T-helper 1 cell treated with Interleukin-12 subunit alpha and Interleukin-12 subunit beta and Interleukin-4 antibody, amounts not matched to agents 30 μg/mL and 1 μg/mL, for 36 hours (primary cell): ENCODE data around the gene AURKAIP1.
"Not testable (repeated sequence)": the region's sequence is repeated elsewhere in the genome, so short reads cannot be mapped to it uniquely, and the experiment has no call there.

Experiments
- H3K27ac Mint-ChIP-seq: one replicate; pipeline ENCODE4 v1.8.0; 2021; ENCODE audit warnings: mild to moderate bottlenecking, mixed read lengths
- H3K27me3 Mint-ChIP-seq: one replicate; pipeline ENCODE4 v1.8.0; 2021; ENCODE audit warnings: low read depth, mixed read lengths
- H3K36me3 Mint-ChIP-seq: one replicate; pipeline ENCODE4 v1.8.0; 2021; ENCODE audit warnings: low read depth, mixed read lengths
- H3K4me1 Mint-ChIP-seq: one replicate; pipeline ENCODE4 v1.8.0; 2021; ENCODE audit warnings: low read depth, mixed read lengths
- H3K4me3 Mint-ChIP-seq: one replicate; pipeline ENCODE4 v1.8.0; 2021; ENCODE audit warnings: mild to moderate bottlenecking, moderate library complexity, mixed read lengths
- H3K9me3 Mint-ChIP-seq: one replicate; pipeline ENCODE4 v1.8.0; 2021; ENCODE audit warnings: mixed read lengths

The AURKAIP1 gene

GRCh38 chr1:1415751-1416150 is 40.7 kb upstream of the AURKAIP1 start:
- H3K27me3 Mint-ChIP-seq = peaks cover 4% of the 10 kb centered on the region
- no peaks in the 10 kb centered on the region for H3K9me3 Mint-ChIP-seq
- no peak overlapping the region for H3K4me3 Mint-ChIP-seq
- no peak overlapping the region for H3K27ac Mint-ChIP-seq
- peaks cover 9% of the 10 kb centered on the region for H3K4me1 Mint-ChIP-seq
- H3K36me3 Mint-ChIP-seq = no peaks in the 10 kb centered on the region

GRCh38 chr1:1412311-1412902 is 37.4 kb upstream of the AURKAIP1 start:
- not testable (repeated sequence) for H3K9me3 Mint-ChIP-seq, H3K4me1 Mint-ChIP-seq, H3K36me3 Mint-ChIP-seq, H3K27me3 Mint-ChIP-seq, H3K4me3 Mint-ChIP-seq, H3K27ac Mint-ChIP-seq

GRCh38 chr1:1411626-1412025 is 36.6 kb upstream of the AURKAIP1 start:
- Mint-ChIP-seq H3K27ac (no peak overlapping the region), H3K4me3 (no peak overlapping the region), H3K36me3 (peaks cover 1% of the 10 kb centered on the region), H3K27me3 (peaks cover 4% of the 10 kb centered on the region), H3K4me1 (peaks cover 9% of the 10 kb centered on the region), H3K9me3 (no peaks in the 10 kb centered on the region)

GRCh38 chr1:1410238-1410637 is 35.2 kb upstream of the AURKAIP1 start:
- H3K9me3 Mint-ChIP-seq, H3K27me3 Mint-ChIP-seq, H3K4me3 Mint-ChIP-seq, H3K27ac Mint-ChIP-seq: not testable (repeated sequence)
- Mint-ChIP-seq H3K4me1 (peaks cover 13% of the 10 kb centered on the region), H3K36me3 (peaks cover 12% of the 10 kb centered on the region)

- H3K27ac Mint-ChIP-seq = peak overlapping the region; percentile 81
- H3K9me3 Mint-ChIP-seq = no peaks in the 10 kb centered on the region
- no peaks in the 10 kb centered on the region for H3K27me3 Mint-ChIP-seq
- H3K4me3 Mint-ChIP-seq = peak overlapping the region; percentile 82
- H3K4me1 Mint-ChIP-seq = peaks cover 20% of the 10 kb centered on the region
- peaks cover 23% of the 10 kb centered on the region for H3K36me3 Mint-ChIP-seq
These were observed 32.8 kb upstream of the AURKAIP1 start for GRCh38 chr1:1407636-1408318.

GRCh38 chr1:1406821-1407635 is 32.0 kb upstream of the AURKAIP1 start, which contains the start of gene MRPL20:
TSS of gene MRPL20 (minus strand) at chr1:1407293. CDS start at chr1:1407217, 76 bp downstream.
- Mint-ChIP-seq H3K36me3 (peaks cover 29% of the 10 kb centered on the region), H3K27me3 (no peaks in the 10 kb centered on the region), H3K27ac (peak within 1 kb of the TSS; percentile 92), H3K4me3 (peak within 1 kb of the TSS; percentile 89), H3K9me3 (no peaks in the 10 kb centered on the region), H3K4me1 (peaks cover 23% of the 10 kb centered on the region)

GRCh38 chr1:1406101-1406820 is 31.3 kb upstream of the AURKAIP1 start:
- Mint-ChIP-seq H3K36me3 (peaks cover 35% of the 10 kb centered on the region), H3K27me3 (no peaks in the 10 kb centered on the region), H3K9me3 (no peaks in the 10 kb centered on the region), H3K27ac (peak overlapping the region; percentile 86), H3K4me1 (peaks cover 28% of the 10 kb centered on the region), H3K4me3 (peak overlapping the region; percentile 89)

- Mint-ChIP-seq H3K27ac (peak overlapping the region; percentile 66), H3K9me3 (no peaks in the 10 kb centered on the region), H3K27me3 (no peaks in the 10 kb centered on the region), H3K36me3 (peaks cover 48% of the 10 kb centered on the region), H3K4me3 (no peak overlapping the region), H3K4me1 (peaks cover 39% of the 10 kb centered on the region)
These were observed 28.6 kb upstream of the AURKAIP1 start for GRCh38 chr1:1403653-1404052.

- H3K4me1 Mint-ChIP-seq = peaks cover 38% of the 10 kb centered on the region
- H3K4me3 Mint-ChIP-seq, H3K27ac Mint-ChIP-seq, H3K27me3 Mint-ChIP-seq, H3K9me3 Mint-ChIP-seq: not testable (repeated sequence)
- peaks cover 52% of the 10 kb centered on the region for H3K36me3 Mint-ChIP-seq
These were observed 27.9 kb upstream of the AURKAIP1 start for GRCh38 chr1:1402901-1403392.

GRCh38 chr1:1402072-1402900 is 27.3 kb upstream of the AURKAIP1 start:
- H3K9me3 Mint-ChIP-seq = no peaks in the 10 kb centered on the region
- no peaks in the 10 kb centered on the region for H3K27me3 Mint-ChIP-seq
- peaks cover 42% of the 10 kb centered on the region for H3K4me1 Mint-ChIP-seq
- H3K27ac Mint-ChIP-seq = peak overlapping the region; percentile 20
- H3K4me3 Mint-ChIP-seq = peak overlapping the region; percentile 51
- peaks cover 53% of the 10 kb centered on the region for H3K36me3 Mint-ChIP-seq

GRCh38 chr1:1401457-1402010 is 26.5 kb upstream of the AURKAIP1 start:
- Mint-ChIP-seq H3K27me3 (no peaks in the 10 kb centered on the region), H3K4me1 (peaks cover 40% of the 10 kb centered on the region), H3K36me3 (peaks cover 51% of the 10 kb centered on the region), H3K9me3 (no peaks in the 10 kb centered on the region), H3K4me3 (no peak overlapping the region), H3K27ac (no peak overlapping the region)

GRCh38 chr1:1400576-1401456 is 25.8 kb upstream of the AURKAIP1 start:
- Mint-ChIP-seq H3K9me3 (no peaks in the 10 kb centered on the region), H3K4me3 (peak overlapping the region; percentile 90), H3K4me1 (peaks cover 40% of the 10 kb centered on the region), H3K36me3 (peaks cover 48% of the 10 kb centered on the region), H3K27ac (peak overlapping the region; percentile 63), H3K27me3 (no peaks in the 10 kb centered on the region)
